Esophagus squamous epithelium (tissue), 4 donors: Measurements from ENCODE around the gene MAP2K5.

ENCODE experiments used
- POLR2A ChIP-seq, 4 donors: fragments of 450-650 bp; IDR thresholded peaks; one replicate each; pipeline ENCODE4 v1.6.1; 2017; ENCODE audit warnings: antibody characterized with exemption in 4 of 4, mild to moderate bottlenecking in 4 of 4, moderate library complexity in 3 of 4
- TF ChIP-seq, protein P1 (sequence below), 6 experiments: fragments of 450-650 bp in 4 of 6; fragments of 200-600 bp in 2 of 6; sonication (generic) in 2 of 6; IDR thresholded peaks; one replicate each; pipeline ENCODE4 v1.5.1; 2016 to 2019; ENCODE audit warnings: antibody characterized with exemption in 6 of 6, mild to moderate bottlenecking in 4 of 6, moderate library complexity in 4 of 6

DNA sequence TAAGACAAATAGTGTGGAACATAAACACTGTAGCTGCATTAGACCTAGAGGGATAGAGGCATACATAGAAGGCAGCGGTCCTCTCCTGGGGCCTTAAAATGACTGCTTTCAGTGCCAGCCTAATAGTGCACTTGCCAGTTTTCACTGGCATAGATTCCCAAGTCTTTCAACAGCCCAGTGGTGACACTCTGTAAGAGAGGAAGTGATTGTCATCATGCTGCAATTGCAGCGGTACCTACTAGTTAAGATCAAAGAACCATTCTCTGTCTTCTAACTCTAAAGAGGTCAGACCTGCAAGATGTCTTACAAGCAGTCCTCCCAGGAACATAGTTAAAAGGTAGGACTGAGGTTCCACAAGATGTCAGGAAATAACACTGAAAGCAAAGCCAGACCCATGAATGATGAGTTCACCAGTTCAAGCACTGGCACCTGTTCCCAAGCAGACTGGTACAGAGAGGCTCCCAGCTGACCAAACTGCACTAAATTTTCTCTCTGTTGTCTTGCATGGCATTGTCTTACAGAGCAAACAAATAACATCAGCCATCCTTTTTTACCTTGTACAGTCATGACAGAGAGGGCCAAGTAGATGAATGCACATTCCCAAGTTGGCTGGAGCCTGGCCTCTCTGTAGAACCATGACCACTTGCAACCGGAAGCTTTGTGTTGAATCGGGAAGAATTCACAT lies 182.3 kb downstream of the MAP2K5 start:
- TF ChIP-seq, protein P1, sequence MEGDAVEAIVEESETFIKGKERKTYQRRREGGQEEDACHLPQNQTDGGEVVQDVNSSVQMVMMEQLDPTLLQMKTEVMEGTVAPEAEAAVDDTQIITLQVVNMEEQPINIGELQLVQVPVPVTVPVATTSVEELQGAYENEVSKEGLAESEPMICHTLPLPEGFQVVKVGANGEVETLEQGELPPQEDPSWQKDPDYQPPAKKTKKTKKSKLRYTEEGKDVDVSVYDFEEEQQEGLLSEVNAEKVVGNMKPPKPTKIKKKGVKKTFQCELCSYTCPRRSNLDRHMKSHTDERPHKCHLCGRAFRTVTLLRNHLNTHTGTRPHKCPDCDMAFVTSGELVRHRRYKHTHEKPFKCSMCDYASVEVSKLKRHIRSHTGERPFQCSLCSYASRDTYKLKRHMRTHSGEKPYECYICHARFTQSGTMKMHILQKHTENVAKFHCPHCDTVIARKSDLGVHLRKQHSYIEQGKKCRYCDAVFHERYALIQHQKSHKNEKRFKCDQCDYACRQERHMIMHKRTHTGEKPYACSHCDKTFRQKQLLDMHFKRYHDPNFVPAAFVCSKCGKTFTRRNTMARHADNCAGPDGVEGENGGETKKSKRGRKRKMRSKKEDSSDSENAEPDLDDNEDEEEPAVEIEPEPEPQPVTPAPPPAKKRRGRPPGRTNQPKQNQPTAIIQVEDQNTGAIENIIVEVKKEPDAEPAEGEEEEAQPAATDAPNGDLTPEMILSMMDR (IDR thresholded peaks at IDR 0.05), result no peak
- no peak for TF ChIP-seq POLR2A (IDR thresholded peaks at IDR 0.05)
